ENCODE results near the gene CTAGE9.
"Not testable (repeated sequence)": the region's sequence is repeated elsewhere in the genome, so short reads cannot be mapped to it uniquely, and the experiment has no call there.

Gene CTAGE9

GRCh38 chr6:131727868-131728267, 17.1 kb upstream of the CTAGE9 start:
- DNase-seq: no peak

DNA sequence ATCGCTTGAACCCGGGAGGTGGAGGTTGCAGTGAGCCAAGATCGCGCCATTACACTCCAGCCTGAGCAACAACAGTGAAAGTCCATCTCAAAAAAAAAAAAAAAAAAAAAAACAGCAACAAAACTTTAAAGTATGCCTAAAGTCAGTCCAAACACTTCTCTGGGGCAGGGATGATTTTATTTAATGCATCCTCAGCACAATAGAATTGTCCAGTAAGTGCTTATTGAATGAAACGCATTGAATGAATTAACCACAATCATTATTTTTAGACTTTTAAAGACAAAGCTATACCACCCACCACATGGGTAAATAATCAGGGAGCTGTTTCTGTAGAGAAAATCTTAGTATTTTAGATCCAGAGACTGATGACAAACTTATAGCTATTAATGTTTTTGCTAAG, 16.6 kb upstream of the CTAGE9 start:
- DNase-seq: no peak

GRCh38 chr6:131724114-131724513, 13.3 kb upstream of the CTAGE9 start:
- DNase-seq: no peak

DNA sequence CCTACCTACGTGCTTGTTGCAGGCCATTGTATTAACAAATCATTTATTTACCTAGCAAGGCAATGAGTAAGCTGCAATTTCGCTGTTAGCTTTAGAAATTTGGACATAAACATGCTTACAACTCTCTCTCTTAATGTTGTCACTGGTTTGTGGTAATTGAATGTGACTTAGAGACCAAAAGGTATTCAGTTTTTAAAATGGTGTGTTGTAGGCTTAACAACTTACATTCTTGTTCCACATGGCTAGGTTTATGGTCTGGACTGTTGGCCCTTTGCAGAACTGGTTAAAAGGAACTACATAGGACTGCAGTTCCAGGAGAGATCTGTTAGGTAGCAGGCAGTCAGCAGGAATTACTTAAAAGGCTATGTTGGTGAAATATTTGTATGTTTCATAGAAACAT, 10.3 kb upstream of the CTAGE9 start:
- DNase-seq: no peak

- DNase-seq: no peak
Observed at GRCh38 chr6:131717836-131718542, 7.2 kb upstream of the CTAGE9 start.

- not testable (repeated sequence) for DNase-seq
Observed at GRCh38 chr6:131715567-131715966, 4.8 kb upstream of the CTAGE9 start.

DNA sequence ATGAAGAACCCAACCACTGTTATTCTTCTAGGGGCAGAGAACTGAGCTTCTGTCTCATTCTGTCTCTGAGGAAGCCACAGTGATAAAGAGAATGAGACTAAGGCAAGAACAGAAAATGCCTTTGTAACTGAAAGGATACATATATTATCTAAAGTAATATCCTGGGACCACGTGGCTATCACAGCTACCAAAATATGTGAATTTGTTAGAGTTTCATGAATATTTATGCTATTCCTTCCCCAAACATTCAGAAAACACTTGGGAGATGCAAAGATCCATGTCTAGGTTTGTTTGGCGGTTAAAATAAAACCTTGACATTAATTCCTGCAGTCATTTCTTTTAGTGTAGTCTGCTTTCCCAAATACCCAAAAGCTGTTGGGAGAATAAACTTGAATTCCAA, 6.9 kb downstream of the CTAGE9 start:
- not testable (repeated sequence) for DNase-seq

DNA sequence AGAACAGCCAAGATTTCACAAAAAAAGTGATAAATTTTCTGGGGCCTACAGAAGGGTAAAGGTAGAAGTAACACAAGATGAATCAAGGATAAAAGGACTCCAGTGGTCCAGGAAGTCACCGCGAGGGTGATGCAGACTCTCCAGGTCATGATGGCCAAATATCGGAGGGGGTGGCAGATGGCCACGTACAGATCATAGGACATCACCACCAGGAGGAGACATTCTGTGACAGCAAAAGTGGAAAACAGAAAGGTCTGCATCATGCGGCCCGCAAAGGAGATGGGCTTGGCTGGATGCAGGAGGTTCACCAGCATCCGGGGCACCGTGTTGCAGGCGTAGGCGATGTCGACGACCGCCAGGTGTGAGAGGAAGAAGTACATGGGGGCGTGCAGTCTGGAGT, 10.0 kb downstream of the CTAGE9 start:
- not testable (repeated sequence) for DNase-seq

- DNase-seq: no peak
Observed at GRCh38 chr6:131696956-131697355, 13.9 kb downstream of the CTAGE9 start.

DNA sequence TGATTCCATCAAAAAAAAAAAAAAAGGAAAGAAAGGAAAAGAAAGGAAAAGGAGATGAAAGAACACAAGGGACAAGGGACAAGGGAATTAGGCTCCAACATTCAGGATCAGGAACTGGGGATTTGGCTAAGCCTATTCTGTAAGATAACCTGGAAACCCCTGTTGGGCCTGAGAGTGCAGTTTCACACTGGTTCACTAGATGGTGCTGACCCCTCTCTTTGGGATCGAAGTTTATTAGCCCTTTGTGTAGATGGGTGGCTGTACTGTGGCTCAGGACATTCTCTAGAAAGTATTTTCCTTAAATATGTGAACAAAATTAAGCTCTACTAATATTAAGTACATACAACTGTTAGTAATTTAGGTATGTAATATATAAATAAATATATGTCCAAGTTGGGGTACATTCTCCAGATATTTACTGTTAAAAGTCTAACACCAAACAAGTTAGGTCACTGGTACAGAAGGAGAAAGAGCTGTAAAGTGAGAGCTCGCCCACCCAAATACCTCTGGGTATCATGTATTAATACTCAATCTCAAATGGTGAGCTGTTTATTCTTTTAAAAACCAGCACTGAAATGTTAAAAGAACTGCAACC, 15.9 kb downstream of the CTAGE9 start:
- peak; percentile 49 for DNase-seq

DNA sequence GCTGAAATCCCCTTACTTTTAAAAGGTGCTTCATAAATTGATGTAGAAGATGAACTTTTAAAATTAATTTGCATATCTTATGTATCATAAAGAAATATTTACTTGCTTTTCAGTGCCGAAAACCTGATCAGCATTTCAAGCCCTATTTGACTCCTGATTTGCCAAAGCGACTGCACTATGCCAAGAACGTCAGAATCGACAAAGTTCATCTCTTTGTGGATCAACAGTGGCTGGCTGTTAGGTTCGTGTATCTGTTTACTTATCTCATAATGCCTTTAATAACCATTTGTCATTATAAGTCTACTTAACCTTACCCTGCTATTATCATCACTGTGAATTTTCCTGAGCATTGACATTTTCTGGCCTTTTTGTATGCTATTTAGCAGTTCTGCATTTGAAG, 17.4 kb downstream of the CTAGE9 start:
- no peak for DNase-seq

- DNase-seq: no peak
Observed at GRCh38 chr6:131692589-131692988, 18.2 kb downstream of the CTAGE9 start.

- peak; percentile 61 for DNase-seq
Observed at GRCh38 chr6:131692031-131692430, 18.8 kb downstream of the CTAGE9 start.

- peak; percentile 62 for DNase-seq
Observed at GRCh38 chr6:131688286-131688685, 22.5 kb downstream of the CTAGE9 start.

DNA sequence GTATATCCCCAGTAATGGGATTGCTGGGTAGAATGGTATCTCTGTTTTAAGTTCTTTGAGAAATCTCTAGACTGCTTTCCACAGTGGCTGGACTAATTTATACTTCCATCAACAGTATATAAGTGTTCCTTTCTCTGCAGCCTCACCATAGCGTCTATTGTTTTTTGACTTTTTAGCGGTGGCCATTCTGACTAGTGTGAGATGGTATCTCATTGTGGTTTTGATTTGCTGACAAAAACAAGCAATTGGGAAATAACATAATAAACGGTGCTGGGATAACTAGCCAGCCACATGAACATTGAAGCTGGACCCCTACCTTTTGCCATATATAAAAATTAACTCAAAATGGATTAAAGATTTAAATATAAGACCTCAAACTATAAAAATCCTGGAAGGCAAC, 23.8 kb downstream of the CTAGE9 start:
- DNase-seq: no peak

GRCh38 chr6:131685266-131685780, 25.5 kb downstream of the CTAGE9 start:
- no peak for DNase-seq

- DNase-seq: no peak
Observed at GRCh38 chr6:131683479-131683878, 27.3 kb downstream of the CTAGE9 start.

GRCh38 chr6:131682442-131682841, 28.4 kb downstream of the CTAGE9 start:
- no peak for DNase-seq

DNA sequence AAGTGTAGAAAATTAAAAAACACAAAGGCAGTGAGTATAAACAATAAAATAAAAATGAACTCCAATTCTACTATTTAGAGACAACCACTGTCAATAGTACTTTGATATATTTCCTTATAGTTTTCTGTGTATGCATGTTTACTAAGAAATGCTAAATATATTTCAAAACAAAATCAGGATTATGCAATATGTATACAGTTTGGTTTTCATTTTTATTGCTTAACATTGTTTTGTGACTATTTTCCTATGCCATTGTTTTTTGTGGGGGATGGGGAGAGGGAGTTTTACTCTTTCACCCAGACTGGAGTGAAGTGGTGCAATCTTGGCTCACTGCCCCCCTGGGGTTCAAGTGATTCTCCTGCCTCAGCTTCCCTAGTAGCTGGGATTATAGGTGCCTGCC, 29.2 kb downstream of the CTAGE9 start:
- DNase-seq: no peak

DNA sequence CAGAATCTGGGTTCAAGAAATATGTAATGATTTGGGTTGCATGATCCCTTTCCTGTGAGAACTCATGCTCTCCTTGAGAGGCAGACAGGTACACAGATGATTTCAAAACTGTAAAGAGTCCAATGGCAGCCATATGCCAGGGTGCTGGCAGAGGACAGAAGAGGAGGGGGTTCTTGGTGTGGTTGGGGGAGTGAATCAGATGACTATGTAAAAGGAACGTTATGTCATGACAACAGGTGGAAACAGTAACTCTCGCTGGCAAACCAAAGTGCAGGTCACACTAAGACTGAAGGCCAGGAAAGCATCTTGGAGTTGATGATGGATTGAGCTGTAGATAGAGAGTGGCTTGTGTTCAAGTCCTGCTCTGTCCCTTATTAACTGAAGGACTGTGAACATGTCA, 29.9 kb downstream of the CTAGE9 start:
- no peak for DNase-seq

GRCh38 chr6:131678442-131678841, 32.4 kb downstream of the CTAGE9 start:
- DNase-seq: no peak

DNA sequence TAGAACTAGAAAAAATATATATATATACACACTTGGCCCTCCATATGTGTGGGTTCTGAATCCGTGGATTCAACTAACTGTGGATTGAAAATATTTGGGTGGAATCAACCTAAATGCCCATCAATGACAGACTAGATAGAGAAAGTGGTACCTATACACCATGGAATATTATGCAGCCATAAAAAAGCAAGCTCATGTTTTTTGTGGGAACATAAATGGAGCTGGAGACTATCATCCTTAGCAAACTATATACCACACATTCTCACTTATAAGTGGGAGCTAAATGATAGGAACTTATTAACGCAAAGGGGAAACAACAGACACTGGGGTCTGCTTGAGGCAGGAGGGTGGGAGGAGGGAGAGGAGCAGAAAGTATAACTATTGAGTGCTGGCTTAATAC, 37.6 kb downstream of the CTAGE9 start:
- no peak for DNase-seq

GRCh38 chr6:131669891-131670290, 40.9 kb downstream of the CTAGE9 start:
- DNase-seq: no peak

GRCh38 chr6:131663578-131664165, 47.1 kb downstream of the CTAGE9 start:
- no peak for DNase-seq

All from inflammatory macrophage treated with lipopolysaccharide for 4 hours (primary cell).